ENCODE results near the gene KCTD14. TPM values are rescaled to one million over a fixed set of nuclear protein-coding genes. Genes with fewer than 3 reads are reported as not detected.

Gene KCTD14
- total and polyA plus RNA-seq, 2 of the 8 experiments (the other 6 are each of a cell fraction or from before 2014, with no cell fraction given): 21.6 to 24.9 TPM

GRCh38 chr11:78041843-78042440 lies 18.9 kb upstream of the KCTD14 start:
- POLR2A ChIA-PET (ENCODE audit: partially characterized antibody): interaction anchor here (0.7 to 2.2 kb wide), 2 partner anchors 8 to 20 kb away, joined by 3 to 6 read pairs; no protein-coding TSS in a partner anchor
- no peaks in the 10 kb centered on the region for H3K79me2 ChIP-seq (ENCODE audit: control insufficient read depth in 1 of 2, insufficient read depth in 2 of 2, low read length in 2 of 2)
- H4K91ac ChIP-seq (replicated peaks; ENCODE audit: insufficient read length, low read length): no peak overlapping the region

More at GRCh38 chr11:78041843-78042440, 18.9 kb upstream of the KCTD14 start:
- H3K23ac ChIP-seq (ENCODE audit: insufficient read length): no peak overlapping the region
- H3K4me1 ChIP-seq (replicated peaks in 1 of 4; ENCODE audit: control insufficient read depth in 3 of 4, insufficient read depth in 4 of 4, low read length in 3 of 4): peaks cover 0 to 11% (median 5%) of the 10 kb centered on the region in 4 experiments; a peak in 4 of 7 replicates
- no peak overlapping the region for H3K4me3 ChIP-seq (ENCODE audit: extremely low read depth in 1 of 4, insufficient read depth in 2 of 4, low read depth in 3 of 4, low read length in 4 of 4)
- H3K23me2 ChIP-seq (ENCODE audit: low read depth, low read length): peaks cover 2% of the 10 kb centered on the region; the same call in 1 of the 2 replicates
- H3K4ac ChIP-seq (replicated peaks; ENCODE audit: insufficient read length, low read depth, low read length): no peak overlapping the region
- H2AK5ac ChIP-seq (ENCODE audit: low read depth, low read length): no peak overlapping the region
- CTCF ChIA-PET (ENCODE audit: partially characterized antibody): interaction anchor here (1.2 to 2.1 kb wide), 4 partner anchors 11 to 42 kb away, joined by 3 to 5 read pairs (median 3); partner anchors contain the start of gene THRSP
- peak overlapping the region; percentile 82; the same call in 1 of the 2 replicates for H2AFZ ChIP-seq (ENCODE audit: low read length)
- H3K4me2 ChIP-seq (ENCODE audit: insufficient read depth in 1 of 2, low read depth in 2 of 2, low read length in 2 of 2): no peak overlapping the region
- no peak for FAIRE-seq
- H3K56ac ChIP-seq (replicated peaks; ENCODE audit: insufficient read length, low read depth, low read length): no peak overlapping the region
- no peak overlapping the region for H3K27ac ChIP-seq (ENCODE audit: low read depth, low read length)
- peak overlapping the region; percentile 40; the same call in 1 of the 2 replicates for H2BK15ac ChIP-seq (ENCODE audit: low read length)
- H2BK5ac ChIP-seq (ENCODE audit: low read depth, low read length): no peak overlapping the region
- WGBS, 2 experiments (ENCODE audit: extremely low coverage in 1 of 2, insufficient coverage in 1 of 2, insufficient read length in 1 of 2, insufficient replicate concordance in 2 of 2, low coverage in 1 of 2, low lambda C conversion rate in 2 of 2, missing lambda C conversion rate in 1 of 2): 91% methylated on average over 14 of the region's 14 CpGs; no CpG with 5 or more reads in 1 of the 2 experiments
- H3K9me3 ChIP-seq (ENCODE audit: insufficient read depth in 2 of 2, low read depth in 1 of 2, low read length in 1 of 2): no peaks in the 10 kb centered on the region
- no peak overlapping the region for H3K14ac ChIP-seq (ENCODE audit: insufficient read length)
- peak overlapping the region; percentile 48; the same call in 1 of the 2 replicates for H2BK20ac ChIP-seq (ENCODE audit: low read length)
- H2BK120ac ChIP-seq (replicated peaks; ENCODE audit: low read depth, low read length): no peak overlapping the region
- DNase-seq (ENCODE audit: low read depth in 1 of 2, low spot score in 2 of 2): no peak
- H3K36me3 ChIP-seq (ENCODE audit: control insufficient read depth in 2 of 4, insufficient read depth in 4 of 4, low read length in 3 of 4): no peaks in the 10 kb centered on the region
- peak; percentile 78 for TF ChIP-seq YY1 (IDR thresholded peaks at IDR 0.05; ENCODE audit: low read depth, low read length)
- no peak for TF ChIP-seq KDM4A (IDR thresholded peaks at IDR 0.05; ENCODE audit: low read depth, low read length, severe bottlenecking)
- TF ChIP-seq MAFK (IDR thresholded peaks at IDR 0.05; ENCODE audit: low read depth, low read length): no peak
- H4K5ac ChIP-seq (ENCODE audit: insufficient read length, low read depth, low read length): no peak overlapping the region
- no peaks in the 10 kb centered on the region for H3K27me3 ChIP-seq (replicated peaks in 1 of 4; ENCODE audit: control insufficient read depth in 3 of 4, extremely low read depth in 1 of 4, insufficient read depth in 3 of 4, low read length in 3 of 4)
- peak overlapping the region; percentile 50; the same call in 1 of the 2 replicates for H2BK12ac ChIP-seq (ENCODE audit: low read depth, low read length)
- H3K79me1 ChIP-seq (ENCODE audit: low read depth, low read length): no peaks in the 10 kb centered on the region
- H4K8ac ChIP-seq (ENCODE audit: extremely low read depth, insufficient read depth, low read length): no peak overlapping the region
- no peak overlapping the region for H3K9ac ChIP-seq (replicated peaks in 1 of 4; ENCODE audit: extremely low read depth in 1 of 4, low read depth in 3 of 4, low read length in 3 of 4)
- H3K18ac ChIP-seq (ENCODE audit: extremely low read depth, low read length): no peak overlapping the region
- no peaks in the 10 kb centered on the region for H4K20me1 ChIP-seq (replicated peaks in 1 of 2; ENCODE audit: control insufficient read depth in 1 of 2, insufficient read depth in 2 of 2, low read length in 2 of 2)
